Epithelial cell of proximal tubule (primary cell): ENCODE measurements around the gene ITGB5. TPM values are rescaled to one million over a fixed set of nuclear protein-coding genes. Genes with fewer than 3 reads are reported as not detected.

Experiments
- DNase-seq: peaks from one replicate; pipeline ENCODE4 v3.0.0-alpha.2; 2011; ENCODE audit warnings: low read depth
- H3K4me3 ChIP-seq: 2 replicates; pipeline ENCODE4 v1.5.1; 2011; ENCODE audit warnings: low read depth, mild to moderate bottlenecking, low read length
- CTCF ChIP-seq: conservative IDR thresholded peaks from 2 replicates; pipeline ENCODE4 v1.5.1; 2012; ENCODE audit warnings: low read depth, mild to moderate bottlenecking, low read length
- total RNA-seq: library from RNA; depleted of rRNA; stranded (reverse); fragments of >200 nt; gene quantifications from 2 replicates; pipeline ENCODE4 v1.2.3, GENCODE V29; 2015

ITGB5 gene
- total RNA-seq, 1 donor from 2014 or later = 141 TPM

GRCh38 chr3:124823648-124824047, 63.5 kb downstream of the ITGB5 start:
- DNase-seq = no peak
- TF ChIP-seq CTCF = no peak
- no peak overlapping the region for H3K4me3 ChIP-seq

DNA sequence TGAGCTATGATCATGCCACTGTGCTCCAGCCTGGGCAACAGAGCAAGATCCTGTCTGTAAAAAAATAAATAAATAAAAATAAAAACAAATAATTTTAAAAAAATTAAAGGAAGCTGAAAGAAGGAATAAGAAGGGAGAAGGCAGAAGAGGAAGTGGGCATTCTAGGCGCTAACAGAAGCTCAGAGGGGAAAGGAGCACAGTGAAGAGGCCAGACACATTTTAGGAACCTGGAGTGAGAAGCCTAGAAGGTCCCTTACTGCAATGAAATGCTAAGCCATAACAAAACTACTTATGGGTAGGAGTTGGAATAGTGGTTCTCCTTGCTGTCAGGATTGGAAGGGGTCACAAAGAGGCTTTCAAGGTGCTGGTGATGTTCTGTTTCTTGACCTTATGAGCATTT, 64.0 kb downstream of the ITGB5 start:
- TF ChIP-seq CTCF = no peak
- H3K4me3 ChIP-seq = no peak overlapping the region
- DNase-seq = no peak

- no peak for DNase-seq
- no peak for TF ChIP-seq CTCF
- H3K4me3 ChIP-seq = no peak overlapping the region
These were observed 65.8 kb downstream of the ITGB5 start for GRCh38 chr3:124821356-124821755.

DNA sequence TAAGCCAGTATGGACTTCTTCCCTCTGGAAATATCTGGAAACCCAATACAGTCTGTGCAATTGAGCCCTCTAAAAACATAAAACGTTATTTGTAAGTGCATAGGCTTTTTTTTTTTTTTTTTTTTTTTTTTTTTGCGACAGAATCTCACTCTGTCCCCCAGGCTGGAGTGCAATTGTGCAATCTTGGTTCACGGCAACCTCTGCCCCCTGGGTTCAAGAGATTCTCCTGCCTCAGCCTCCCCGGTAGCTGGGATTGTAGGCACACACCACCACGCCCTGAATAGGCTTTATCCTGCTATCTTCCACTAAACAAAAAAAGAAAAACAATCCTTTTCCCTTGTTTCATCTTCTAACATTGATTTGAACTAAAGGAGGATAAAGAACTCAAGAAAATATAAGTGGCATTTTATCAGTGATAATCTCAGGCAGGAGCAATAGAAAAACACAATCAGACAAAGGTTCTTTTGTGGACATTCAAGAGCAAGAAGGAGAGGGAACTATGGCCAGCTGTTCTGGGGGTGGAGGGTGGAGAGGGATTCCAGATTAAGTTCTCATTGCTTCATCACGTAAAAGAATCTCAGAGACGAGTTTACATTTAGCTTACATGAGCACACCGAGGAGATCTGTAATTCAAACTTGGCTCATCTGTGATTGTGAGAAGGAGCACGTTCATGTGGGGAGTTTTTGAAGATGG, 68.6 kb downstream of the ITGB5 start:
- TF ChIP-seq CTCF = no peak
- no peak overlapping the region for H3K4me3 ChIP-seq
- no peak for DNase-seq

DNA sequence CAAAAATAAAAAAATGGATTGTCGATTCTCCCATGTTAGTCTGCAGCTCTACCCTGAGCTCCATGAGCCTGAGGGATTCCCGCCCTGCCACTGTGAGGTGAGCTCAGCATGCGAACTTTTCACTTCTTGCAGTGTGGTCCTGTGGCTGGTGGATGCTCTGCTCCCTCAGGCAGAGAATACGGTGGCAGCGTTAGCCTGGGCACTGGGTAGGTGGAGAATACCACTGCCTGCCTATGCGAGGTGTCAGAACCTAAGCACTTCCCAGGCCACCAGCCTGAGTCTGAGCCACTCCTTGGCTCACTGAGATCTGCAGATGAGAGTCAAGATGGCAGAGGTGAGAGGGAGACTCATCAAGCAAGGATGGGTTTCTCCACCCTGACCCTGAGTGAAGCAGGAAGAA, 70.1 kb downstream of the ITGB5 start:
- TF ChIP-seq CTCF = no peak
- no peak overlapping the region for H3K4me3 ChIP-seq
- DNase-seq = no peak

GRCh38 chr3:124816206-124816605, 71.0 kb downstream of the ITGB5 start:
- TF ChIP-seq CTCF = no peak
- no peak for DNase-seq
- no peak overlapping the region for H3K4me3 ChIP-seq

DNA sequence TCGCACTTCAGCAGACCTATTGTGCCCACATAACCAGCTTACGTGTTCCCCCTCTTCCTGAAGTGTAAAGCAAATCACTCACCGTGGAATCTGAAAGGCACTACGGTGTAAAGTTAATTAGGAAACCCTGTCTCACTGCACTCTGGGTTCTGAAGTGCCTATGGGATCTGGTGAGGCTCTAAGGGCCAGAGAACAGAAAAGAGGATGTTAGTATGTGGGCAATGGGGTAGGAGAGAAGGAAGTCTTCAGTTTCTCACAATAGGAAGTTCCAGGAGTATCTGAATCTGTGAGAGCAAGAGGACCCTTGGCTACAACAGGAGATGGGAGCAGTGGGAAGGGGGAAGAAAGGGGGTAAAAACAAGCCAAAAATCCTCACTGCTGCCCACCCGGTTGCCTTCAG, 71.4 kb downstream of the ITGB5 start:
- no peak for DNase-seq
- no peak overlapping the region for H3K4me3 ChIP-seq
- no peak for TF ChIP-seq CTCF
